Activated naive CD4-positive, alpha-beta T cell treated with anti-CD3 and anti-CD28 coated beads for 36 hours (primary cell): Measurements from ENCODE around the gene ZIK1. TPM values are rescaled to one million over a fixed set of nuclear protein-coding genes. Genes with fewer than 3 reads are reported as not detected.

Experiments
- CTCF ChIA-PET: fragments of 350-600 bp; sonication (Branson Sonifier 250); formaldehyde crosslinking; loops from one replicate; lab custom pipeline; 2021; ENCODE audit warnings: antibody characterized with exemption; lab: Charles Lee
- DNase-seq: peaks from one replicate; pipeline ENCODE4 v3.0.0-alpha.2; 2020
- H3K27ac Mint-ChIP-seq: one replicate; pipeline ENCODE4 v1.8.0; 2021; ENCODE audit warnings: mild to moderate bottlenecking, mixed read lengths
- H3K27me3 Mint-ChIP-seq: one replicate; pipeline ENCODE4 v1.8.0; 2021; ENCODE audit warnings: low read depth, mixed read lengths
- H3K36me3 Mint-ChIP-seq: one replicate; pipeline ENCODE4 v1.8.0; 2021; ENCODE audit warnings: low read depth, mixed read lengths
- H3K4me1 Mint-ChIP-seq: one replicate; pipeline ENCODE4 v1.8.0; 2021; ENCODE audit warnings: low read depth, mixed read lengths
- H3K4me3 Mint-ChIP-seq: one replicate; pipeline ENCODE4 v1.8.0; 2021; ENCODE audit warnings: mild to moderate bottlenecking, moderate library complexity, mixed read lengths
- H3K9me3 Mint-ChIP-seq: one replicate; pipeline ENCODE4 v1.8.0; 2021; ENCODE audit warnings: mixed read lengths
- intact Hi-C: fragments of 100-400 bp; cut with micrococcal nuclease; formaldehyde crosslinking; loops from one replicate; pipeline ENCODE4 v1.15.1; 2023
- total RNA-seq, 2 experiments: library from RNA; stranded (reverse); gene quantifications; one replicate each; pipeline ENCODE4 v1.2.3, GENCODE V29; 2021

ZIK1 gene
- total RNA-seq, 2 experiments from 2014 or later = 3.3 to 3.6 TPM

DNA sequence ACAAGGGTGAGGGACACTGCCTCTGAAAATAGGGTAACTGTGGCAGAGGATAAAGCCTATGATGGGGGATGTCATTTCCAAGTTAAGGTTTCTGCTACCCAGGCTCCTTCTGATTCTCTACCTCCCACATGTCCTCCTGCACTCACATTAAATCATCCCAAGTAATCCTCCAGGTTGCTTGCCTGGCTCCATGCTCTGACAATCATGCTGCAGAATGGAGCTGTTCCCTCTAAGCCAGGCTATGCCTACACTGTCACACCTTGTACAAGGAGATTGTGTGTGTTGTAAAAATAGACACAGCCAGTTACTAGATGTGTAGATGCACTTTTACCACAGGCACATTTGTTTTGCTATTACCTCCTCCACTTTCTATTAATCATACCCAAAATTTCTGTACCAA lies 13.2 kb upstream of the ZIK1 start:
- Mint-ChIP-seq H3K36me3 (peaks cover 60% of the 10 kb centered on the region), H3K9me3 (peaks cover 78% of the 10 kb centered on the region), H3K27me3 (no peaks in the 10 kb centered on the region), H3K27ac (no peak overlapping the region), H3K4me1 (no peaks in the 10 kb centered on the region), H3K4me3 (no peak overlapping the region)
- DNase-seq = no peak
- CTCF ChIA-PET = no interaction called here
- intact Hi-C loops = no loop called here

DNA sequence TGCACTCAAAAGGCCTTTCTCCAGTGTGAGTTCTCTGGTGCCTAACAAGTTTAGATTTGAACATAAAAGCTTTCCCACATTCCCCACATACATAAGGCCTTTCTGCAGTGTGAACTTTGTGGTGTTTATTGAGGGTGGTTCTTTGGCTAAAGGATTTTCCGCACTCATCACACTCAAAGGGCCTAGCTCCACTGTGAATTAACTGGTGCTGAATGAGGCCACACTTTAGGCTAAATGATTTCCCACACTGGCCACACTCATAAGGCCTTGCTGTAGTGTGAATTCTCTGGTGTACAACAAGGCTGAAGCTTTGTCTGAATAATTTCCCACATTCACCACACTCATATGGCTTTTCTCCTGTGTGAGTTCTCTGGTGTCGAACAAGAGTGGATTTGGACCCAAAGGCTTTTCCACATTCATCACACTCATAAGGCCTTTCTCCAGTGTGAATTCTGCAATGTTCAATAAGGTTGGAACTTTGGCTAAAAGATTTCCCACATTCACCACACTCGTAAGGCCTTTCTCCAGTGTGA lies 11.5 kb upstream of the ZIK1 start:
- peaks cover 8% of the 10 kb centered on the region for H3K4me1 Mint-ChIP-seq
- peaks cover 66% of the 10 kb centered on the region for H3K36me3 Mint-ChIP-seq
- no peak overlapping the region for H3K4me3 Mint-ChIP-seq
- no peak overlapping the region for H3K27ac Mint-ChIP-seq
- CTCF ChIA-PET = no interaction called here
- peaks cover 76% of the 10 kb centered on the region for H3K9me3 Mint-ChIP-seq
- DNase-seq = no peak
- H3K27me3 Mint-ChIP-seq = no peaks in the 10 kb centered on the region
- intact Hi-C loops = no loop called here

DNA sequence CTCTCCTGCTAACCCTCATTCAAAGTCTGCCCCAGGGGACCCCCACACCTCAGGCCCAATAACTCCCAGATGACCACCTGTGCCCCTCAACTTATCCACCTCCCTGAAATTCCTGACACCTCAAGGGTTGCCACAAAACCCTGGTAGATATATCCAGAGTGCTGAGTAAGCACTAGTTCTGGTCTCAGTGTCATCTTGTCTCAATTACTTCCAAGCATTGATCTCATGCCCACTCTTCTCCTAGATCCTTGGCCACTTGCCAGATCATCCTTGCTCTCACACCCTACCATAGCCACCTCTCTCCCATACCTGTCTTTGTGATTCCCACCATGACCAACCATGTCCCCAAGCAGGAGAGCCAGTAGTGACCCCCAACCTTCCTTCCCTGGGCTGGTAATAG lies 7.3 kb upstream of the ZIK1 start:
- H3K27ac Mint-ChIP-seq = no peak overlapping the region
- H3K27me3 Mint-ChIP-seq = no peaks in the 10 kb centered on the region
- H3K9me3 Mint-ChIP-seq = peaks cover 66% of the 10 kb centered on the region
- intact Hi-C loops = loop anchor here (5.0 kb wide), 2 partner anchors 89 to 106 kb away; partner anchors contain the start of genes ZNF419 and ZNF551
- no peak overlapping the region for H3K4me3 Mint-ChIP-seq
- peaks cover 20% of the 10 kb centered on the region for H3K4me1 Mint-ChIP-seq
- peaks cover 63% of the 10 kb centered on the region for H3K36me3 Mint-ChIP-seq
- no peak for DNase-seq
- CTCF ChIA-PET = no interaction called here

DNA sequence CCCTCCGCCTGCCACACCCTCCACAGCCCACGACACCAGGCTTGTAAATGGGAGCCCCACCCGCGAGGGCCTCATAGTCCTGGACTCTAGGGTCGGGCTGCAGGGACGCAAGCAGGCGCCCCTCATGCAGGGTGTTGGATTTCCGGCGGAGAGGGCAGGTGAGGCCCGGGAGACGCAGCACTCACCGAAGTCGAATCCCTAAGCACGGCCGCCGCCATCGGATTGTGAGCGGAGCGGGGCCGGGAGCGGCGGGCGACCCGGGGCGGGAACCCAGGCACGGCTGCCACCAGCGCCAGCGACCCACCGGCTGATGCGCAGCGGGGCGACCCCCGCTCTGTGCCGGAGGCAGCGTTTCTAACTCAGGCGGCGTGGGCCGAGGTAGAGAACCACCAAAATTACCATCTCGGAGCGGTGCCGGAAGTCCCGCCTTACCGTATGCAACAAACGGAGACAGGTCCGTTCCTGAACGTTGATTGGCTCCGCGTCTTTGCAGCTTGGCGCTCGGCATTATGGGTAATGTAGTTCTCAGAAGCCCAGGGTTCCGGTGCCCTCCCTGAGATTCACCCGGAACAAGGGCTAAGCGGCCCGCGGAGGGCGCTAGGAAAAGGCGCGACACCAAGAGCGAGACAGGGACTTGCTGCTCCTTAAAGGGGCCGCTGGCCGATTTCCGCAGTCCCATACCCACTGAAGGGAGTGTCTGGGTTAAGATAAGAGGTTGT lies 5.3 kb upstream of the ZIK1 start, which contains the start of gene ZNF416:
Gene ZNF416 (minus strand): TSS at position 425 of the 719 bp plus-strand sequence. CDS start 207 bp downstream, at position 218.
- Mint-ChIP-seq H3K4me3 (peak within 1 kb of the TSS; percentile 75), H3K4me1 (peaks cover 22% of the 10 kb centered on the region), H3K9me3 (peaks cover 56% of the 10 kb centered on the region), H3K36me3 (peaks cover 47% of the 10 kb centered on the region), H3K27me3 (no peaks in the 10 kb centered on the region), H3K27ac (peak within 1 kb of the TSS; percentile 84)
- intact Hi-C loops = loop anchor here (1.0 to 5.0 kb wide), 9 partner anchors 20 to 572 kb away; partner anchors contain the start of genes ZNF134, ZNF211, ZNF329 and ZNF417
- DNase-seq = peak; percentile 98
- CTCF ChIA-PET = interaction anchor here (0.6 kb wide), 1 partner anchor 1233 kb away, joined by 3 read pairs; no protein-coding TSS in a partner anchor

DNA sequence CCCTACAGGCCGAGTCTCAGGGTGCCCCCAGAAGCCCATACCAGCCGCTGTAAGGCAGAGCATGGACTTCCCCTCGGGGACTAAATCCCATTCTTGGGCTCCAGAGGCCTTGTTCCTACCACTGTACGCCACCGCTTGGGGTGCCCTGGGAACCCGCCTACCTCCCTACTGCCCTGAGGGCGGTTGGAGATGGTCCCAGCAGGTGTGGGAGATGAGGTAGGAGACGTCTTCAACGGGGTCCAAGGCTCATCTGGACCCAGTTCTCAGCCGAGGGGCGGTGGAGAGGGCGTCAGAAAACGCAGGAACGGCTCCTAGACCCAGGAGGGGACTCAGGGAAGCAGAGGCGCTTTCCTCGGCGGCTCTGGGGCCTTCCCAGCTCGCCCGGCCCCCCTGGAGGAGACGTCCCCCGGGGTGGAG lies 833 bp upstream of the ZIK1 start:
- Mint-ChIP-seq H3K4me3 (no peak overlapping the region), H3K9me3 (peaks cover 54% of the 10 kb centered on the region), H3K27me3 (no peaks in the 10 kb centered on the region), H3K36me3 (peaks cover 43% of the 10 kb centered on the region), H3K27ac (no peak overlapping the region), H3K4me1 (peaks cover 23% of the 10 kb centered on the region)
- intact Hi-C loops = no loop called here
- DNase-seq = no peak
- CTCF ChIA-PET = no interaction called here

DNA sequence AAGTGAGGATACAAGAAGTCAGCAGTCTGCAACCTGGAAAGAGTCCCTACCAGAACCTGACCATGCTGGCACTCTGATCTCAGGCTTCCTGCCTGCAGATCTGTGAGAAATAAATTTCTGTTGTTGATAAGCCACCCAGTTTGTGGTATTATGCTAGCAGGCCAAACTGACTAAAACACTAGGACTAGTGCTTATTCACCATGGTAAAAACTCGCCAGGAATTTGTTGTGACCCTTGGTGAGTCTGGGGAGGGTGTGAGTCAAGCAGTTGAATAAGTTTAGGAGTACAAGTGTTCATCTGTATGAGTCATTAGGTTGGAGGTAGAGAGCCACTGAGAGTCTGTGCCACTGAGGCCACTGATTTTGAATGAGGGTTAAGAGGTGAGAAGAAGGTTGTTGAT lies 3.6 kb downstream of the ZIK1 start:
- H3K9me3 Mint-ChIP-seq = peaks cover 75% of the 10 kb centered on the region
- no peak for DNase-seq
- CTCF ChIA-PET = no interaction called here
- peaks cover 17% of the 10 kb centered on the region for H3K4me1 Mint-ChIP-seq
- H3K27ac Mint-ChIP-seq = no peak overlapping the region
- H3K4me3 Mint-ChIP-seq = no peak overlapping the region
- H3K36me3 Mint-ChIP-seq = peaks cover 79% of the 10 kb centered on the region
- intact Hi-C loops = no loop called here
- no peaks in the 10 kb centered on the region for H3K27me3 Mint-ChIP-seq

DNA sequence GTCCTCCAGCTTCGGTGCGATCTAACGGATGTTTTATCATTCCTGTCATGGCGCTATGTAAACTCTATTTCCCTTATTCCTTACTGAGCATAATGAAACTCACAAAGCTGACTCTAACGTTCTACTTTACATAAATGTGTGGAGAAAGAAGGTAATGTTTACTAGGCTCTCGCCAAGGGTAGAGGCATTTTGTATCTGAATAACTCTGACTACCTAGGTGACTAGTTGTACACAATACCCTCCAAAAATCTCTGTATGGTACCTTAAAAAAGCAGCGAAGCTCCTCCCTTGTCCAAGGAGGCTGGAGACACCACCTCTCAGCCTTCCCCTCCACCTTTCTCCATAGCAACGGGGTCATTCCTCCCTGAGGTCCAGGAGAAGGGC lies 15.4 kb downstream of the ZIK1 start:
- H3K9me3 Mint-ChIP-seq = peaks cover 34% of the 10 kb centered on the region
- H3K4me3 Mint-ChIP-seq = peak overlapping the region; percentile 82
- peak overlapping the region; percentile 42 for H3K27ac Mint-ChIP-seq
- H3K36me3 Mint-ChIP-seq = peaks cover 37% of the 10 kb centered on the region
- no peaks in the 10 kb centered on the region for H3K27me3 Mint-ChIP-seq
- intact Hi-C loops = loop anchor here (1.0 kb wide), 1 partner anchor 20 kb away; no protein-coding TSS in a partner anchor
- no peak for DNase-seq
- H3K4me1 Mint-ChIP-seq = peaks cover 16% of the 10 kb centered on the region
- CTCF ChIA-PET = no interaction called here

DNA sequence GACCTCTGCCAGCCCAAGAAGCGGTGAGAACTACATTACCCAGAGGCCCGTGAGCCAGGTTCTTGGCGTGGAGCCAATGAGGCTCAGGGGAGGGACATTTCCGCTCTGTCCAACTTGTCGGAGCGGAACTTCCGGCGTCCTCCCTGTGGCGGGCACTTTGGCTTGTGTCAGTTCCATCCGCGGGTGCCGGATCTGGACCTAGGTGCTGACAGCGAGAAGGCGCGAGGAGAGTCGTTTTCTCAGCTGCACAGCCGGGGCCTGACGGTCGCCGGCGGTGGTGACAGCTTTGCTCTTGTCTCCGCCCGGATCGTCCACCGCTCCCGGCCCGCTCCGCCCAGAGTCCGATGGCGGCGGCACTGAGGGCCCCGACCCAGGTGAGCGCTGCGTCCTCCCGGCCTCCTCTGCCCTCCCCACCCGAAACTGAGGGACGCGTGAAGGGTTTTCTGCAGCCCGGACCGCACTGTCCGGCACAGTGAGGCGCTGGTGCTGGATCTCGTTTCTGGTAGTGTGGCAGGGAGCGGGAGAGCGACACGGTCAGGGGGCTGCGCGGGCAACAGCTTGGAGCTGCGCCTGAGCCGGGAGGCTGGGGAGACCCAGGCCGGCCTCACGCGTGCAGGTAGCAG lies 15.9 kb downstream of the ZIK1 start, which contains the start of gene ZNF530:
Gene ZNF530 (plus strand): TSS at position 125 of the 623 bp plus-strand sequence. CDS start 4,461 bp downstream, outside the sequence.
- peaks cover 37% of the 10 kb centered on the region for H3K9me3 Mint-ChIP-seq
- intact Hi-C loops = loop anchor here (1.0 kb wide), 1 partner anchor 21 kb away; no protein-coding TSS in a partner anchor
- no peaks in the 10 kb centered on the region for H3K27me3 Mint-ChIP-seq
- H3K4me3 Mint-ChIP-seq = peak within 1 kb of the TSS; percentile 82
- H3K36me3 Mint-ChIP-seq = peaks cover 42% of the 10 kb centered on the region
- H3K27ac Mint-ChIP-seq = peak within 1 kb of the TSS; percentile 42
- peak; percentile 95 for DNase-seq
- H3K4me1 Mint-ChIP-seq = peaks cover 16% of the 10 kb centered on the region
- CTCF ChIA-PET = no interaction called here

DNA sequence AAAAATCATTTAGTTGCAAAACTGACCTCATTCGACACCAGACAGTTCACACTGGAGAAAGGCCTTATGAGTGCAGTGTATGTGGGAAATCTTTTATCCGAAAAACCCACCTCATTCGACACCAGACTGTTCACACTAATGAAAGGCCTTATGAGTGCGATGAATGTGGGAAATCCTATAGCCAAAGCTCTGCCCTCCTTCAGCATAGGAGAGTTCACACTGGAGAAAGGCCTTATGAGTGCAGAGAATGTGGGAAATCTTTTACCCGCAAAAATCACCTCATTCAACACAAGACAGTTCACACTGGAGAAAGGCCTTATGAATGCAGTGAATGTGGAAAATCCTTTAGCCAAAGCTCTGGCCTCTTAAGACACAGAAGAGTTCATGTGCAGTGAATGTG lies 23.0 kb downstream of the ZIK1 start:
- intact Hi-C loops = no loop called here
- CTCF ChIA-PET = no interaction called here
- no peak overlapping the region for H3K4me3 Mint-ChIP-seq
- H3K9me3 Mint-ChIP-seq = peaks cover 74% of the 10 kb centered on the region
- H3K27me3 Mint-ChIP-seq = no peaks in the 10 kb centered on the region
- peaks cover 70% of the 10 kb centered on the region for H3K36me3 Mint-ChIP-seq
- no peak for DNase-seq
- no peak overlapping the region for H3K27ac Mint-ChIP-seq
- H3K4me1 Mint-ChIP-seq = no peaks in the 10 kb centered on the region

DNA sequence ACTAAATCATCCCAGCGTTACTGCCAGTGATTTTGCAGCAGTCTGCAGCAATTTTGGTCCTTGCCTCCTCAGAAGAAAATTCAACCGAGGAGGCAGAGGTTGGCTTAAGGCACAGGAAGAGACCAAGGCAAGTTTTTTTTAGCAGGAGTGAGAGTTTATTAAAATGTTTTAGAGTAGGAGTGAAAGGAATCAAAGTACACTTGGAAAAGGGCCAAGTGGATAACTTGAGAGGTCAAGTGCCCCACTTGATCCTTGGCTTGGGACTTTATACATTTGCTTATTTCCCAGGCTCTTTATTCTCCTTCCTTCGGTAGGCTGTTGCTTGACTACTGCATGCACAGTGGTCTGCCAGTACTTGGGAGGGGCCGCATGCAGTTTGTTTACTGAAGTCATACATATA lies 27.2 kb downstream of the ZIK1 start:
- H3K4me1 Mint-ChIP-seq = peaks cover 16% of the 10 kb centered on the region
- H3K27me3 Mint-ChIP-seq = no peaks in the 10 kb centered on the region
- CTCF ChIA-PET = interaction anchor here (0.6 kb wide), 1 partner anchor 14 kb away, joined by 3 read pairs; no protein-coding TSS in a partner anchor
- intact Hi-C loops = no loop called here
- no peak for DNase-seq
- no peak overlapping the region for H3K27ac Mint-ChIP-seq
- no peak overlapping the region for H3K4me3 Mint-ChIP-seq
- peaks cover 61% of the 10 kb centered on the region for H3K9me3 Mint-ChIP-seq
- H3K36me3 Mint-ChIP-seq = peaks cover 54% of the 10 kb centered on the region

DNA sequence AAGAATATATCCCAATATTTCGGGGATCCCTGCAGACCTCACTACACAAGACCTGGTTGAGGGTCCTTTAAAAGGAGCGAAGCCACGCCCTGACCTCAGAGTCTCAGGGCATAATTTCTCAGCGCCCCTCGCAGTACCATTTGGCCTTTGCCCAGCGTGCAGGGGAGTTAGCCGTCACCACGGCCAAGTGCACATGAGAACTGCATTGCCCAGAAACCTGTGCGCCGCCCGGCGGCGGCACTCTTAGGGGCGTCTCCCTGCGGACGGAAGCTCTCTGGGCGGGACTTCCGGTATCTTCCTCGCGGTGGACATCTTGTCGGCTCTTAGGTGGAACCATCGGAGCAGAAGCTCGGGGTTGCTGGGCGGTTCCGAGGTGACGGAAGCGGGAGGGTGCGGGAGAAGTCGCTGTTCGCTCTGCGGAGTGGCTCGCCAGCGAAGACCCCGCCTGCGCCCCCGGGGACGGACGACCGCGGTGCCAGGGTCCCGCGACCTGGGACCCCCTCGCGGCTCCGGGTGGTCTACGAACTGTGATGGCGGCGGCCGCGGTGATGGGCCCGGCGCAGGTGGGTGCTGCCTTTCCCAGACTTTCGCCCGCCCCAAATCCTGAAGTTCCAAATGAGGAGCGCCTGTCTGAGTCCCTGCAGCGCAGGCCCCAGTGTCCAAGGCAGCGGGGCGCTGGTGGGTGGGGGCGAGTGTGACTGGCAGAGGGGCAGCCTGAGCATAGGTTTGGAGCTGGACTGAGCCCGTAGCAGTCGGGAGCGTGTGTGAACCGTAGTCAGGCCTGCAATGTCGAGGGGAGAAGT lies 30.2 kb downstream of the ZIK1 start, which contains the start of gene ZNF134:
Gene ZNF134 (plus strand): TSS at position 302 of the 803 bp plus-strand sequence. CDS start 5,227 bp downstream, outside the sequence.
- peak within 1 kb of the TSS; percentile 57 for H3K27ac Mint-ChIP-seq
- CTCF ChIA-PET = no interaction called here
- peak; percentile 92 for DNase-seq
- H3K4me3 Mint-ChIP-seq = peak within 1 kb of the TSS; percentile 92
- H3K36me3 Mint-ChIP-seq = peaks cover 56% of the 10 kb centered on the region
- H3K4me1 Mint-ChIP-seq = peaks cover 24% of the 10 kb centered on the region
- intact Hi-C loops = loop anchor here (1.0 to 2.0 kb wide), 2 partner anchors 19 to 35 kb away; partner anchors contain the start of genes ZNF211 and ZNF416
- no peaks in the 10 kb centered on the region for H3K27me3 Mint-ChIP-seq
- H3K9me3 Mint-ChIP-seq = peaks cover 64% of the 10 kb centered on the region
